SIG-M5 treated with dmso at 0.1 percent for 504 hours (cell line): ENCODE data around the gene FURIN.

Experiments
- DNase-seq: peaks from one replicate; lab custom pipeline; 2025; ENCODE audit not compliant: unreplicated experiment; lab: John Stamatoyannopoulos, UW

The FURIN gene

DNA sequence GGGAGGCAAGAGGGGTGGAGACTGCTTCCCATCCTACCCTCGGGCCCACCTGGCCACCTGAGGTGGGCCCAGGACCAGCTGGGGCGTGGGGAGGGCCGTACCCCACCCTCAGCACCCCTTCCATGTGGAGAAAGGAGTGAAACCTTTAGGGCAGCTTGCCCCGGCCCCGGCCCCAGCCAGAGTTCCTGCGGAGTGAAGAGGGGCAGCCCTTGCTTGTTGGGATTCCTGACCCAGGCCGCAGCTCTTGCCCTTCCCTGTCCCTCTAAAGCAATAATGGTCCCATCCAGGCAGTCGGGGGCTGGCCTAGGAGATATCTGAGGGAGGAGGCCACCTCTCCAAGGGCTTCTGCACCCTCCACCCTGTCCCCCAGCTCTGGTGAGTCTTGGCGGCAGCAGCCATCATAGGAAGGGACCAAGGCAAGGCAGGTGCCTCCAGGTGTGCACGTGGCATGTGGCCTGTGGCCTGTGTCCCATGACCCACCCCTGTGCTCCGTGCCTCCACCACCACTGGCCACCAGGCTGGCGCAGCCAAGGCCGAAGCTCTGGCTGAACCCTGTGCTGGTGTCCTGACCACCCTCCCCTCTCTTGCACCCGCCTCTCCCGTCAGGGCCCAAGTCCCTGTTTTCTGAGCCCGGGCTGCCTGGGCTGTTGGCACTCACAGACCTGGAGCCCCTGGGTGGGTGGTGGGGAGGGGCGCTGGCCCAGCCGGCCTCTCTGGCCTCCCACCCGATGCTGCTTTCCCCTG lies 13.8 kb downstream of the FURIN start:
- DNase-seq: no peak

DNA sequence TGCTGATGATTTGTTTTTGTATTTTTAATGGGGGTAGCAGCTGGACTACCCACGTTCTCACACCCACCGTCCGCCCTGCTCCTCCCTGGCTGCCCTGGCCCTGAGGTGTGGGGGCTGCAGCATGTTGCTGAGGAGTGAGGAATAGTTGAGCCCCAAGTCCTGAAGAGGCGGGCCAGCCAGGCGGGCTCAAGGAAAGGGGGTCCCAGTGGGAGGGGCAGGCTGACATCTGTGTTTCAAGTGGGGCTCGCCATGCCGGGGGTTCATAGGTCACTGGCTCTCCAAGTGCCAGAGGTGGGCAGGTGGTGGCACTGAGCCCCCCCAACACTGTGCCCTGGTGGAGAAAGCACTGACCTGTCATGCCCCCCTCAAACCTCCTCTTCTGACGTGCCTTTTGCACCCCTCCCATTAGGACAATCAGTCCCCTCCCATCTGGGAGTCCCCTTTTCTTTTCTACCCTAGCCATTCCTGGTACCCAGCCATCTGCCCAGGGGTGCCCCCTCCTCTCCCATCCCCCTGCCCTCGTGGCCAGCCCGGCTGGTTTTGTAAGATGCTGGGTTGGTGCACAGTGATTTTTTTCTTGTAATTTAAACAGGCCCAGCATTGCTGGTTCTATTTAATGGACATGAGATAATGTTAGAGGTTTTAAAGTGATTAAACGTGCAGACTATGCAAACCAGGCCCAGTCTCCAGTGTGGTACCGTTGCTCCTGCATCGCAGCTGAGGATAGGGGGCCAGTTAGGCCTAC lies 14.6 kb downstream of the FURIN start:
- no peak for DNase-seq

DNA sequence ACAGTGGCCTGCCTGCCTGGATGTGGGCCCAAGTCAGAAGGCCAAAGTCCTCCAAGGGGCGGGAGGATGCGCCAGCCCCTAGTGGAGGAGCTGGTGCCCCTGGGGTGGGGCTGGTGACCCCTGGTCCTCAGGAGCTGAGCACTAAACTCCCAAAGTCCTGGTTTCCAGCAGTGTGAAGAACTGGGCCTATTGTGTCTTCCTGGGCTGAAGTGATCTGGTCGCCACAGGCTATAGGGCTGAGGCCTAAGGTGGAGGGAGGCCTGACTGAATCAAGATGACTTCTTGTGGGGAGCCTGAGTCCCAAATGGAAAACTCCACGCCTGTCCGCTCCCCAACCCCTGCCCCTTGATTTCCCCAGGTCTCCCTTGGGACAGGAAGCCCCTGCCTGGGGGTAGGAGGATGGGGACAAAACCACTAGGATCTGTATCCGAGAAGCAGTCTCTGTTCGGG lies 15.2 kb downstream of the FURIN start:
- DNase-seq: no peak

DNA sequence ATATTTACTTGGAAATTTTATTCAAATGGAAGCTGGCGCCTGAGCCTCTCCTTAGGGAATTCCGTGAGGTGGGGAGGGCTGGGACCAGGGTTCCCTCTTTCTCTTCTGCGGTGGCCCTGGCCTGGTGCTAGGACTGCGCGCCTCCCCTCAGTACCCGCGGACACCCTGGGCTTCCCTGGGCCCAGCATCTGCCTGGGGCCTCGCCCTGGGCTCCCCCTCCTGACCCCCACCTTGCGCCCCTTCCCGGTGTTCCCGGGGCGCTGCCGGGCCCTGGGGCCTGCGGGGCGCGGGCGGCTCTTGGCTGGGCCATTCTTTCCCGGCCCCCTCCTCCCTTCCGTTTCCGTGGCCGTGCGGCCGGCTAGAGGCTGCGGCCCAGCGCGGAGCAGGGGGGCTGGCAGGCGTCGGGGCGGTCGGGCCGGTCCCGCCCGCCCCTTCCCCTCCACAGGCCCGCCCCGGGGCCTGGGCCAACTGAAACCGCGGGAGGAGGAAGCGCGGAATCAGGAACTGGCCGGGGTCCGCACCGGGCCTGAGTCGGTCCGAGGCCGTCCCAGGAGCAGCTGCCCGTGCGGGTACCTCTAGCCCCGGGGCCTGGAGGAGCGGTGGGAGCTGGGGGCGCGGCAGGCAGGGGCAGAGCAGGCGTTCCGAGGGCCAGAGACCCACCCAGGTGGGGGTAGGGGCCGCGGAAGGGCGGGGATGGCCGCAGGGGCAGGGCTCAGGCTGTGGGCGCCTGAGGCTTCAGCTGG lies 15.8 kb downstream of the FURIN start, which contains the start of gene FES:
Gene FES, plus strand, starts transcription at position 529 of the 743 bp plus-strand sequence. CDS start 542 bp downstream, outside the sequence.
- DNase-seq: no peak

DNA sequence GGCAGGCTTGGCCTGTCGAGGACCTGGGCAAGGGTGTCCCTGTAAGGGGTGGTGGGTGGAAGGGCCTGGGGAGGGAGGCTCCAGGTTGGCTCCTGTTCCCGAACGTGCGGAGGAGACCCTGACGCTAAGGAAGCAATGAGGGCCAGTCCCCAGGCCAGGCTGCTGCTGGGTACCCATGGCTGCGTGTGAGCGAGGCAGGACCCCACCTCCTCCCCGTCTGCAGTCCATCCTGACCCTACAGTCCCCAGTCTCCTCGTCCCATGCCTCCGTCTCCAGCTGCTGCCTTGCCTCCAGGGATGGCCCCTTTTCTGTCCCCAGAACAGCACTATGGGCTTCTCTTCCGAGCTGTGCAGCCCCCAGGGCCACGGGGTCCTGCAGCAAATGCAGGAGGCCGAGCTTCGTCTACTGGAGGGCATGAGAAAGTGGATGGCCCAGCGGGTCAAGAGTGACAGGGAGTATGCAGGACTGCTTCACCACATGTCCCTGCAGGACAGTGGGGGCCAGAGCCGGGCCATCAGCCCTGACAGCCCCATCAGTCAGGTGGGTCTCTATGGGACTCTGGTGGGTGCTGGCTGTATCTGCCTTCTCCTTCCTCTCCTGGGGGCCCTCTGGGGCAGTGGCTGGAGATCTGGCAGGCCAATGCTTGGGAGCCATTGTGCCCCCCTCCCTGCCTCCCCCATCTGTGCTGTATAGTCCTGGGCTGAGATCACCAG lies 16.5 kb downstream of the FURIN start:
- DNase-seq: no peak

DNA sequence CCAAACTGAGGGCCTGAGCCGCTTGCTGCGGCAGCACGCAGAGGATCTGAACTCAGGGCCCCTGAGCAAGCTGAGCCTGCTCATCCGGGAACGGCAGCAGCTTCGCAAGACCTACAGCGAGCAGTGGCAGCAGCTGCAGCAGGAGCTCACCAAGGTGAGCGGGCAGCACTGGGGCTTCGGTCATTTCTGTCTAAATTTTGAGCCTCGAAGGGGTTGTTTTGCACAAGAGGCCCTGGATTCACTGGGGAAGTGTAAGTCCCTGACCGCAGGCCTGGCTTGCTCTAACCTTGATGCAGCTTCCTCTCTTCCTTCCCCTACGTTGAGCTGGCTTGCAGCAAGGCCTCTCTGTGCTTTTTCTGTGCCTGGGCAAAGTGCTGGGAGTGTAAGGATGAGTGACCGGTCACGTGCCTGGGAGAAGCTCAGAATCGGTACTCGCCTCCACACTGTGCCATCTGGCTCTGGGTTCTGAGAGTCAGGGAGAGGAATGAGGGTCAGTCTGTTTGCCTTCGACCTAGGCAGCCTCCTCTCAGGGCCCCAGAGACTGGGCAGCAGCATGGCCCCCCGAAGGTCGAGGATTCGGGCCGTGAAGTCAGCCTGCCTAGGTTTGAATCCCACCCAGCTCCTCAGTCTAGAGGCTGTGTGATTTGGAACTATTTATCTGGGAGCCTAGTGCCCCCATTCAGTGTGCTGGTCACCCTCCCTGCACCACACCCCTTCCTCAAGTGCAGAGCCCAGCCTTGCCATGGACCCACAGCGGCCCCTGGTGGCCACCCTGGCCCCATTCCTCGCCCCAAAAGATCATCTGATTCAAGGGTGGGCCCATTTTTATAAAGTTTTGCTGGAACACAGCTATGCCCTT lies 17.3 kb downstream of the FURIN start:
- DNase-seq: peak; percentile 84

DNA sequence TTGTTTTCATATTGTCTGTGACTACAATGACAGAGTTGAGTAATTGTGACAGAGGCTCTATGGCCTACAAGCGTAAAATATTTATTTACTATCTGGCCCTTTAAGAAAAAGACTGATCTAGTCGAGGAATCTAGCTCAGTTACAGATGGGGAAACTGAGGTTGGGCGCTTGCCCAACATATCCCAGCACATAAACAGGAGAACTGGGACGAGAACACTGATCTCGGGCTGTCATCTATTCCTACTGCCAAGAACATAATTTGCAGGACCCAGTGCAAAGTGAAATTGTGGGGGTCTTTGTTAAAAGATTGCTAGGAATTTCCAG lies 17.9 kb downstream of the FURIN start:
- no peak for DNase-seq

DNA sequence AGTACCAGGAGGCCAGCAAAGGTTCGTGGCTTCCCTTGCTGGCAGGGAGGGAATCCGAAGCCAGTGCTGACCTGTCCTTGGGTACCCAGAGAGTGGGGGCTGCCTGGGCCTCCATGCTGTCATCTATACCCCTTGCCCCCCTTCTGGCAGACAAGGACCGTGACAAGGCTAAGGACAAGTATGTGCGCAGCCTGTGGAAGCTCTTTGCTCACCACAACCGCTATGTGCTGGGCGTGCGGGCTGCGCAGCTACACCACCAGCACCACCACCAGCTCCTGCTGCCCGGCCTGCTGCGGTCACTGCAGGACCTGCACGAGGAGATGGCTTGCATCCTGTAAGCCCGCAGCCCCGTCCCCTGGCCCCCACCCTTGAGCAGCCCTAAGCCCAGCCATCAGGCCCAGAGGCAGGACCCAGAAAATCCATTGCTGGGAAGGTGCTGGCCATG lies 18.7 kb downstream of the FURIN start:
- DNase-seq: no peak

DNA sequence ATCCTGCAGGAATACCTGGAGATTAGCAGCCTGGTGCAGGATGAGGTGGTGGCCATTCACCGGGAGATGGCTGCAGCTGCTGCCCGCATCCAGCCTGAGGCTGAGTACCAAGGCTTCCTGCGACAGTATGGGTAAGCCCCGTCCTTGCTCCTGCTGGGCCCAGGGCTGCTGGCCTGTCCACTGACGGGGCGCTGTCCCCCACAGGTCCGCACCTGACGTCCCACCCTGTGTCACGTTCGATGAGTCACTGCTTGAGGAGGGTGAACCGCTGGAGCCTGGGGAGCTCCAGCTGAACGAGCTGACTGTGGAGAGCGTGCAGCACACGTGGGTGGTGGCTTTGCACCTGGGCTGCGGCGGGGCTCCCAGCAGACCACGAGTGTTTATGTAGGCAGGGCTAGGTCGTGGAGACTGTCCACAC lies 20.9 kb downstream of the FURIN start:
- no peak for DNase-seq

DNA sequence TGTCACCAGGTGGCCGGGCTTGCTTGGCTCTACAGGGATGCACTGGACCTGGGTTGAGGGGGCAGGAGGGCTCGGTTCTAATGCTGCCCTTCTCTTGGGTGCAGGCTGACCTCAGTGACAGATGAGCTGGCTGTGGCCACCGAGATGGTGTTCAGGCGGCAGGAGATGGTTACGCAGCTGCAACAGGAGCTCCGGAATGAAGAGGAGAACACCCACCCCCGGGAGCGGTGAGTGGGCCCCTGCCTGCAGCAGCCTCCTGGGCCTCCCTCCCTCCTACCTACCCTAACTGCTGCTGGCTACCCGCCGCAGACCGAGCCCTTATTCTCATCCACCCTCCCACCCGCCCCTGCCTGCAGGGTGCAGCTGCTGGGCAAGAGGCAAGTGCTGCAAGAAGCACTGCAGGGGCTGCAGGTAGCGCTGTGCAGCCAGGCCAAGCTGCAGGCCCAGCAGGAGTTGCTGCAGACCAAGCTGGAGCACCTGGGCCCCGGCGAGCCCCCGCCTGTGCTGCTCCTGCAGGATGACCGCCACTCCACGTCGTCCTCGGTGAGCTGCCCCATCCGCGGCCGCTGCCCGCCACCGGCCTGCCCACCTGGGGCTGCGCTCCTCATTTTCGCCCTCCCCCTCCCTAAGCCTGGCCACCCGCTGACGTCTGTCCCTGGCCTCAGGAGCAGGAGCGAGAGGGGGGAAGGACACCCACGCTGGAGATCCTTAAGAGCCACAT lies 21.5 kb downstream of the FURIN start:
- DNase-seq: no peak

DNA sequence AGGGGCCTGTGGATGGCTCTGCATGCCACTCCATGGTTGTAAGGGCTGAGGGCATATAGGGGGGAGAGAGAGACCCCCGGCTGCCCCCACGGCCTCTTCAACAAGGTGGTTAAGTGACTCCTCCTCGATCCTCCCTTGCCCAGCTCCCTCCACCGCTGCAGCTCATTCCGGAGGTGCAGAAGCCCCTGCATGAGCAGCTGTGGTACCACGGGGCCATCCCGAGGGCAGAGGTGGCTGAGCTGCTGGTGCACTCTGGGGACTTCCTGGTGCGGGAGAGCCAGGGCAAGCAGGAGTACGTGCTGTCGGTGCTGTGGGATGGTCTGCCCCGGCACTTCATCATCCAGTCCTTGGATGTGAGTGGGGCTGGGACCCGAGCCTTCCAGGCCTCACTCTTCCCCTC lies 22.5 kb downstream of the FURIN start:
- DNase-seq: no peak

DNA sequence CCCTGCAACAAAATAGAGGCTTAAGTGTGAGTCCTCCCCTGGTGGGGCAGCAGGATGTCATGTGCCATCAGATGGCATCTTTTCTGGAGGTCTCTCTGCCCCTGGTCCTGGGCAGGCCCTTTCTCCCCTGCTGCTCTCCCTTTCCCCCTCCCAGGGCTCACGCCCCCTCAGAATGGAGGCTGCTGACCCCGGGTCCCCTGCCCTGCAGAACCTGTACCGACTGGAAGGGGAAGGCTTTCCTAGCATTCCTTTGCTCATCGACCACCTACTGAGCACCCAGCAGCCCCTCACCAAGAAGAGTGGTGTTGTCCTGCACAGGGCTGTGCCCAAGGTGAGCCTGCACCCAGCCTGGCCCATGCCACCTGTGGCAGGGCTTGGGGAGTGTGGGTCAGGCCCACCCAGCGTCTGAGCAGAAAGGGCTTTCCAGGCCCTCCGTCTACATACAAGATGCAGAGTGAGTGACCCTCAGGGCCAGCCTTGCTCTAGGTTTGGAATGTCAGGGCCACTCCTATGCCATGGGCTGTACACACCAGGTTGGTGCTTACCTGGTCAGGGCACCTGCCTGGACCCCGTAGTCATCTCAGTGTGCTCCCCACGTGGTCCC lies 23.1 kb downstream of the FURIN start:
- no peak for DNase-seq

DNA sequence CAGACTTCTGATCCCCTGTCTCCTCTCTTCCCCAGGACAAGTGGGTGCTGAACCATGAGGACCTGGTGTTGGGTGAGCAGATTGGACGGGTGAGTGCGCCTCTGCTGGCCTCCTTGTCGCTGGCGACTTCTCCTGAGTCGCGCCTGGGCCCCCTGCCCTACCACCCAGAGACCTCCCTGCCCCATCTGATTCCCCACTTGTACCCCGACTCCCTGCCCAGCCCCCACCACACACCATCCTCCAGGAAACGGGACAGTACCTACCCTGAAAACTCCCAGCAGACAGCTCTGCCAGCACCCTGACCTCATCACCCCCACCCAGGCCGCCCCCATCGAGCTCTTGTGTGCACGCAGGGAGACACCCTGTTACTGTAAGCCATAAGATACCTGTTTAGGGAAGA lies 23.6 kb downstream of the FURIN start:
- no peak for DNase-seq

DNA sequence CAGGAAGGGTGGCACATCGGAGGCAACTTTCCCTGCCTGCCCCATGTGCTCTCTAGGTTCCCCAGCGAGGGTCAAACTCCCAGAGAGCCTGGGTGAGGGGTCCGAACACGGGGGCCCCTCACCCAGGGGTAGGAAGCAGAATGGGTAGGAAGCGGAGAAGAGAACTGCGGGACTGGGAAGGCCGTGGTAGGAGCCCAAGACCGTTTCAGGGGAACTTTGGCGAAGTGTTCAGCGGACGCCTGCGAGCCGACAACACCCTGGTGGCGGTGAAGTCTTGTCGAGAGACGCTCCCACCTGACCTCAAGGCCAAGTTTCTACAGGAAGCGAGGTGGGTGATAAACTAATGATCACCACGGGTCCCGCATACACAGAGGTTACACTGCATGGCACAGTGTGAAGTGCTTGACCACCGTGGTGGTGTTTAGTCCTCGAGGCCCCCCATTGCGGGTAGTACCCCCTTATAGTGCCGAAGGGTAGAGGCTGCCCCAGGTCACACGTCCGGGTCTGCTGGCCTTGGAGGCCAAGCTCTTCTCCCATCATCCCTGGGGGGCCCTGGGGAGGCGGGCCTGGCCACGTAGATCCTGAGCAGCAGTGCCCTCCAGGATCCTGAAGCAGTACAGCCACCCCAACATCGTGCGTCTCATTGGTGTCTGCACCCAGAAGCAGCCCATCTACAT lies 24.2 kb downstream of the FURIN start:
- no peak for DNase-seq

DNA sequence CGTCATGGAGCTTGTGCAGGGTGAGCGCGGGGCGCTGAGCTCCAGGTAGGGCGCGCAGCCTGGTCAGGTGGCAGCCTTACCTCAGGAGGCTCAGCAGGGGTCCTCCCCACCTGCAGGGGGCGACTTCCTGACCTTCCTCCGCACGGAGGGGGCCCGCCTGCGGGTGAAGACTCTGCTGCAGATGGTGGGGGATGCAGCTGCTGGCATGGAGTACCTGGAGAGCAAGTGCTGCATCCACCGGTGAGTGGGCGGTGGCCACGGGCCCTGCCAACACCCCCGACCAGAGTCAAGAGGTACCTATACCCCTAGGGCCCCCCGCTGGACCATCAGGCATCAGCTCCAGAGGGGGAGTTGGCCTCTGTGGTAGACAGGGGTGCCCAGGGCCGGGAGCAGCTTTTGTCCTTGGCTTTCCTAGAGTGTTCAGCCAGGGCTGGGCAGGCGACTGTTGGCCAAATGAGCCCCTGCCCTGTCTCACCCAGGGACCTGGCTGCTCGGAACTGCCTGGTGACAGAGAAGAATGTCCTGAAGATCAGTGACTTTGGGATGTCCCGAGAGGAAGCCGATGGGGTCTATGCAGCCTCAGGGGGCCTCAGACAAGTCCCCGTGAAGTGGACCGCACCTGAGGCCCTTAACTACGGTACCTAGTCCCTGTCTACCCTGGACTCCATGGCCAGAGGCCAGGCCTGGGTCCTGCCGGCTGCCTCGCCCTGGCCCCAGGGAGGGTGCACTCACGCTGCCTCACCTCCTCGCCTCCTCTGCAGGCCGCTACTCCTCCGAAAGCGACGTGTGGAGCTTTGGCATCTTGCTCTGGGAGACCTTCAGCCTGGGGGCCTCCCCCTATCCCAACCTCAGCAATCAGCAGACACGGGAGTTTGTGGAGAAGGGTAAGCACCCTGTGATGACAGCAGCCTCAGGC lies 25.0 kb downstream of the FURIN start:
- DNase-seq: no peak

DNA sequence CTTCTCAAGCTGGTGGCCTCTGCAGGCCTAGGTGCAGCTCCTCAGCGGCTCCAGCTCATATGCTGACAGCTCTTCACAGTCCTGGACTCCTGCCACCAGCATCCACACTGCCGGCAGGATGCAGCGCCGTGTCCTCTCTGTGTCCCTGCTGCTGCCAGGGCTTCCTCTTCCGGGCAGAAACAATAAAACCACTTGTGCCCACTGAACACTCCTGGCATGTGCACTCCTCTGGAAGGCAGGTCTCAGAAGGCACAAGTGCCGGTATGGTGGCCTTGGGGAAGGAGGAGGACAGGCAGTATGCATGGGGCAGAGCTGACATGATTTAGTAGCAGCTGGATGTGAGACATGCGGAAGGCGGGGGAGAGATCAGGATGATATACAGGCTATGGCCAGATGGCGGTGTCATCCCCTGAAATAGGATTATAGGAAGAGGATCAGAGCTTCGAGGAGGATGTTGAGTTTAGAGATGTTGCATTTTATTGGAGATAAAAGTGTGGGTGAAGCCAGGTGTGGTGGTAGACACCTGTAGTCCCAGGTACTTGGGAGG lies 27.3 kb downstream of the FURIN start:
- peak; percentile 18 for DNase-seq

DNA sequence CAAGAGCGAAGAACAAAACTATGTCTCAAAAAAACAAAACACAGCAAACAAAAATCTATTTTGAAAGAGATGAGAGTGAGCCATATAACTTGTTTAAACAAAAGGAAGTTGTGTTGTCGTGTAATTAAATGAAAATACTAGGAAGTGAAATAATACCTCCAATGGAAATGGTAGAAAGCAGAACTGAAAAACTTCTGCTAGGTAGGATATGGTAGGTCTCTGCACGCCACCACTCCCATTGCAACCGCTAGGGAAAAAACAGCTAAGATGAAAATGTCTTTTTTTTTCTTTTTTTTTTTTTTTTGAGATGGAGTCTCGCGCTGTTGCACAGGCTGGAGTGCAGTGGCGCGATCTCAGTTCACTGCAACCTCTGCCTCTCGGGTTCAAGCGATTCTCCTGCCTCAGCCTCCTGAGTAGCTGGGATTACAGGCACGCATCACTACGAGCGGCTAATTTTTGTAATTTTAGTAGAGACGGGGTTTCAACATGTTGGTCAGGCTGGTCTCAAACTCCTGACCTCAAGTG lies 28.8 kb downstream of the FURIN start:
- DNase-seq: peak; percentile 86
